Glomerular endothelial cell (primary cell): Measurements from ENCODE around the gene NOM1. TPM values are rescaled to one million over a fixed set of nuclear protein-coding genes. Genes with fewer than 3 reads are reported as not detected.

ENCODE experiments used
- DNase-seq: peaks from one replicate; pipeline ENCODE4 v3.0.0-alpha.2; 2011; ENCODE audit warnings: low read depth, low spot score; ENCODE audit errors: extremely low read depth
- total RNA-seq: library from RNA; depleted of rRNA; stranded (reverse); fragments of >200 nt; gene quantifications from 2 replicates; pipeline ENCODE4 v1.2.3, GENCODE V29; 2015

The NOM1 gene
- total RNA-seq, 1 donor from 2014 or later, result 43.8 TPM

DNA sequence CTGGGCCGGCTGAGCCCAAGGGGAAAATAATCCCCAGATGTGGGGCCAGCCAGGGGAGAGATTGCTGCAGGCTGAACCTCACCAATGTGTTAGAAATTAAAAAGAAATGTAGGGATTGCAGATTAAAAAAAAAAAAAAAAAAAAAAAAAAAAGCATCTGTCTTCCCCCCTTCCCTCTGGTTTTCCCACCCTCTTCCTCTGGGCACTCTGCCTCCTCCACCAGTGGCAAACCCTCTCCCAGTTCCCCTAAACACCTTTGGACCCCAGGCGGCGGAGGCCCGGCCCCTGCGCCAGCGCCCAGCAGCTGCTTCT is 53.9 kb downstream of the NOM1 start:
- no peak for DNase-seq

DNA sequence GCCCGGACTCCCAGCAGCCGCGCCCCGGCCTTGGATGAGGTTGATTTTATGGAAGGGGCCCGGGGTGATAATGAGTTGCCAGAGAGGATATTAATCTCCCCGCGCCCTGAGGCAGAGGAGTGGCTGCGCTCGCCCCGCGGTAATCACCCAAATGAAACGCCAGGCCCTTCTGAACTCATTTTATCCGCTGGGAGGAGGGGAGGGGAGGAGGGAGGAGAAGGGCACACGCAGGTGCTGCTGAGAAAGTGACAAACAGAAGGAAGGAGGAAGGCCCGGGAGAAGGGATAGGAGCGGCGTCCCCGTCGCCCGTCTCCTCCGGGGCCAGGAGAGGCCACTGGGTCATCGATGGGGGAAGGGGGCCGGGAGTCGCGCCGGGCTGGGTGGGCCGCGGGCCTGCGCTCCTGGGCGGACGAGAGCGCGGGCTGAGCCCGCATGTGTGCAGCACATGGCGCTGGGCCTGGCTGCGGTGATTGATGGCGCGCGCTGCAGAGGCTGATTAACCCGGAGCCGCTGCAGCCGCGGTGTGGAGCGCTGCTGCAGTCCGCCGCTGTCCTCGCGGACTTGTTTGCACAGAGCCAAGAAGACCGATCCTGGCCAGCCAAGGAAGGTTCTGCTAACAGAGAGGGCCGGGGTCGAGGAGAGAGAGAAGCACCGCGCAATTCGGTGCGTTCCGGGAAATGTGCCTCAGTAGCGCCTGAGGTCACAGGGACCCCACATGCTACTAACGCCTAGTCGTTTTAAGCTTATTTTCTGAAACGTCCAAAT is 54.4 kb downstream of the NOM1 start:
- no peak for DNase-seq

DNA sequence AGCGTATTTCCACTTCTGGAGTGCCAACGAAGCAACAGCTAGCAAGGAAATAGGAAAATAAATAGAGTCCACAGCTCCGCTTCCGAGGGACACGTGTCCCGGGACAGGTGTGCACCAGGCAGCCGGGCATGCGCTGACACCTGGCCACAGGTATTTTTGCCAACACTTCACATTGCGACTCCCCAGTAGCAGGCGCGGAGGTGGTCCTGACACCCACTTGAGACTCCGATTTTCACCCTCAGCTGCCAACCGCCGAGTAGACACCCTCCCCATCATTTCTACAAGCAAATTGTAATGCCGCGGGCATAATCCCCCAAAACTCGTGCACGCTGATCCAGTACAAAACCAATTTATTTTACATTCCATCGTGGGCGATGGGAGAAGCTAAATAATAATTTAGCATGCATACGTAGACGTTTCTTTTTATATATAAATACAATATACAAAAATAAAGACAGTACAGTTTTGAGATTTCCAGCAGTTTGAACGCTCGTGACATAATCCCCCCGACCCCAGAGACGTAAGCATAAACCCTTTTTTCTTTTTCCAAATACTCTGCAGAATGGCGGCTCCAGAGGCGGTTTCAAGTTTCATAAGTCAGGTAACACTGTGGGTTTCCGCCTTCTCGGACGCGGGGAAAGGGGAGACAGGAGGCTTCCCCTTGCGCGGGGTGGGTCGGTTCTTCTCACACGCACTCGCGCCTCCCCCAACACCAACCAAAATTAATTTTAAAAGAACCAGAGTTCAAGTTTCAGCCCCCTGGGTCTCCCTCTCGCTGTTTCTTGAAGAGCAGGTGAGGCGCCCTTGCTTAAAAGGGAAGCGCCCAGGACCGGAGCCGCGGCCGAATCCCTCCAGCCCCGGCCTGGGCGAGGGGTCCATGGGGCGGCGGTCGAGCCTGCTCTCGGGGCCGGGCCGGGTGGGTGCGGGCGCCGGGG is 55.3 kb downstream of the NOM1 start:
- DNase-seq, result no peak

DNA sequence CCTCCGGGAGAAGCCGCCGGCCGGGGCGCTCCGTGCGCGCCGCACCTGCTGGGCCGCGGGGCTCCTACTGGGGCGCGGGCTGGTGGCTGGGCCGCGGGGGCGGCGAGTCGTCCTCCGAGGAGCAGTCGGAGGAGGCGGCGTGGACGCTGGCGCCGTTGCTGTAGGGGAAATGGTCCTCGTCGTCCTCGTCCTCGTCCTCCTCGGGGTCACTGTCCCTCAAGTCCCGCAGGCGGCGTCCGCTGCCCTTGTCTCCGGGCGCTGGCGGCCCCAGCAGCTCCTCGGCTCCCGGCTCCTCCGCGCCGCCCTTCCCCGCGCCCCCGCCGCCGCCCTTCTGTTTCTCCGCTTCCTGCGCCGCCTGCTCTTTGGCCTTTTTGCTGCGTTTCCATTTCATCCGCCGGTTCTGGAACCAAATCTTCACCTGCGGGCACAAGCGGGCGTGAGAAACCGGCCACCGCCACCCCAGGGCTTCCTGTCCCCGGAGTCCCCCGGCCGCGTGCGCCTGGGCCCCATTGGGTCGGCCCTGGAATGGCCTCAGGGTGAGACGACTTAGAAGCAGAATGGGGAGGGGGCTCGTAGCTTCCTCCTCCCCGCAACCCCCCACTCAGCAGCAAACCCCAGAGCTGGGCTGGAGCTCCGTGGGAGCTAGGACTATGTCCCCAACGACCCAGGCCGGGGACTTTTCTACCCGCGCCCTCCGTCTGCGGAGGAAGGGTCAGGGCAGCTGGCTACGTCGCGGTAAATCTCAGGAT is 56.1 kb downstream of the NOM1 start:
- no peak for DNase-seq

DNA sequence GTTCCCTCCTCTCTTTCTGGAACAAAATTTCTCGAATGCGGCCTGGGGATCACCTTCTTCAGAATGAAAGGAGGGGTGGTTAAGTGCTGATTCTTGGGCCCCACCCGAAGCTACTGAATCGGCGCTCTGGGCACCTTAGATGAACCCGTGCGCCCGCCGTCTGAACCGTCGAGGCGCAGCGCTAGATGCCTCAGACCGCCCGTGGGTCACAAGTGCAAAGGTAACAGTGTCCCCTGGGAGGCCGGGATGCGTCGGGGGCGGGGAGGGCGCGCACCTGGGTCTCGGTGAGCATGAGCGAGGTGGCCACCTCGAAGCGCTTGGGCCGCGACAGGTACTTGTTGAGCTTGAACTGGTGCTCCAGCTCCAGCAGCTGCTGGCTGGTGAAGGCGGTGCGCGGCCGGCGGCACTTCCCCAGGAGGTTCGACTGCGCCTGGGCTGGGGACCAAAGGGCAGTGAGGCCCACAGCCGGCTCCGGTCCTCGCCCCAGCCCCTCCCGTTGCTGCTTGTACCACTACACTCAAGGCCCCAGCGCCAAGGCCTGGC is 56.8 kb downstream of the NOM1 start:
- DNase-seq, result no peak

DNA sequence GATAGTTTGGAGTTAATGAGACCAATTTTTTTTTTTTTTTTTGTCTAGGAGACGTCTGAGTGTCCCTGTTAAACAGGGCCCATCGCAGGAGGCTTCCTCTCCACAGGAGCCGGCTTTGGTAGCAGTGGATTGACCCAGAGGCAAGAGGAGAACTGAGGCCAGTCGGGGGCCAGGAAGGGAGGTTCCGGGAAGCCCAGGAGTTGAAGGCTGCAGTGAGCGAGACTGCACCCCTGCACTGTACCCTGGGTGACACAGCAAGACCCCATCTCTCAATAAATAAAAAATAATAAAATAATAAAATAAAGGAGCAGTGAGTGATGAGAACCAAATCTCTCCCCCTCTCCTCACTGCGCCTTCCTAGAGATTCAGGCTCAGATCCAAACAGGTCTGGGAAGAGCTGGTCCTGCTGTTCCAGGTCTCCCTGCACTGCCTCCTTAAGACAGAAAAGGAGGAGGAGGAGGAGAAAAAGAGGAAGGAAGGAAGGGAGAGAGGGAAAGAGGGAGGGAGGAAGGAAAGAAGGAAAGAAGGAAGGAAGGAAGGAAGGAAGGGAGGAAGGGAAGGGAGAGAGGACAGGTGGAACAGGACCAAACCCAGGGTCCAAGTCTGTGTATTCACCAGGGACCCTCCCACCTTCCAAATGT is 57.4 kb downstream of the NOM1 start:
- DNase-seq, result no peak

DNA sequence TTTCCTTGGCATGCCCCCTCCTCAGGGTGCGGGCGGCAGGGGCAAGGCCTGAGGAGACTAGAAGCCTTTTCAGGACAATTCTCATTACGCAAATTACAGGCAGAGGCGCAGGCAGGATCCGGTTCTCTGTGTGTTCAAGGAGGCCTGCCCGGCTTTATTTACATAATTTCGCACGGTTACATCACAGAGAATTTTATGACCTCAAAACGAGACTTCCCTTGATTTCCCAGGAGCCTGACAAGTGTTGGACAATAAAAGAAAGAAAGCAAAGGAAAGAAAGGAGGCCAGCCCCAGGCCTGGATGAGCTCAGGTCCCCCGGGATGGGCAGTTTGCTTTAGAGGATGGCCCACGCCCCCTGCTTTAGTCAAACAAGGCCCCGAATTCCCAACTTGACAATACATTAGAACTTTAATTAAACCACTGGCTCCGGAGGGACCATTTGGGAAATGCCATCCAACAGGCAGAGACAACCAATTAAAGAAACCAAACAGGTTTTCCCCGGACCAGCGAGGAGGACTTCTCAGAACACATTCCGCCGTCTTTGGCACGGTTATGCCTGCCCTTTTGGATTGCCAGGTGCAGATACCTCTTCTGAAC is 58.1 kb downstream of the NOM1 start:
- no peak for DNase-seq

DNA sequence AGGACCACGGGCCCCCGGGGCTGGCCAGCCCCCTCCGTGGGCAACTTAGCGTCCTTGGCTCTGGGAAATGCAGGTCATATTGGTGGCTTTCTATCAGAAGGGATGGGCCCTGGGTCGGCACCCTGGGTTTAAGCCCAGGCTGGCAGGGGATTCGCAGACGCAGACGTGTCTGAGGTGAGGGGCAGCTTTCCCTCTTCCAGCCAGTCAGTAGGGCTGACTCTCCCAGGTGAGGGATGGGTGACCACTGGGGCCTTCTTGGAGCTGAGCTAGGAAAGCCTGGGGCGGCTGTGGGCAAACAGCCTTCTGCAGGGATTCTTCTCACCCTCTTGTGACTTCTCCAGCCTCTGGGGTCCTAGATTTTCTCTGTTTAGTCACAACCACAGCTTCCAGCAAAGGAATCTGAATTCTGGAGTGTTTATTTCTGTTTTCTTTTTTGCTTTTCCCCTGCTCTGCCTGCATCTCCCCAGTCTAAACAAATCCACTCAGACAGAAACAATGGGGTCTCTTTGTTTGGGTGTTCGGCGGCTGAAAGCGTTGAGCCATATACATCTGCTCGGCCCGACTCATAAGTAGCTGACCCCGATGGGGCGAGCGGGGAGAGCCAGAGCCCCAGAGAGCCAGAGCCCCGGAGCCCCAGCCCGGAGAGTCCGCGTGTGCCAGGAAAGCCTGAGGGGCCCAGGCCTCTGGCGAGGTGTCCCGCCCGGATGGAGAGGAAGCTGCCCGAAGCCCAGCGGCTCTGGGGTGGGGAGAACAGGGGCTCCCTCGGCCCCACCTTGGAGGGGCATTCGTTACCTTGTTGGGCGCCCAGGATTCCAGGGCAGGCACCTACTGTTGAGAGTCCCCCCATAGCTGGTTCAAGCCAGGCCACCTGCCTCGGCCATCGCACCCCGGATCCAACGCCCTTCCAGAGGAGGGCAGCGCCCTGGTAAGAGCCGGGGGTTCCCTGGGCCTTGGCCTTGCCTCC is 59.0 kb downstream of the NOM1 start:
- DNase-seq, result no peak

DNA sequence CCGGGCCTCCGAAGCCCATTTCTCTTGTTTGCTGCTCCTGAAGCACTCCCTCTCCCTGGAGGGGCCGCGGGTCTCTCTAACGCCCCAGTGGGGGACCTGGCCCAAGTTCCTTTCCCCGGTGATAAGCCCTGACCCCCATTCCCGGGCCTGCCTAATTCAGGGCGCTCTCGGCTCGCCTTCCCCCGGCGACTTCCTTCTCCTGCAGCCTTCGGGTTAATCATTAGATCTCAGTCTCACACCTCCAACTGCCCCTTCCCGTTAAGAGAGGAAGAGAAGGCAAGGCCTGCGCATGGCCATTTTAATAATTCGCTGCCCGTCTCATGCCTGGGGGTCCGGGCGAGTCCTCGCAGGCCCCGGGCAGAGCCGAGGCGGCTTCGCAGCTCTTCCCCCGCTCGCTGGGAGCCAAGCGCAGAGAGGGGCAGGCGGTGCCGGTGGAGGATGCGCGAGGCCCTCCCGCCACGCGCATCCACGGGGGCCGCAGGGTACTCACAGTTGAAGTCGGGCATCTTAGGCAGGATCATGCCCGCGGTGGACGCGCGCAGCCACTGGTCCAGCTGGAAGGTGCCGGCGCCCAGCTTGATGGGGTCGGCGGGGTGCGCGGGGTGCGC is 59.8 kb downstream of the NOM1 start:
- DNase-seq, result no peak

DNA sequence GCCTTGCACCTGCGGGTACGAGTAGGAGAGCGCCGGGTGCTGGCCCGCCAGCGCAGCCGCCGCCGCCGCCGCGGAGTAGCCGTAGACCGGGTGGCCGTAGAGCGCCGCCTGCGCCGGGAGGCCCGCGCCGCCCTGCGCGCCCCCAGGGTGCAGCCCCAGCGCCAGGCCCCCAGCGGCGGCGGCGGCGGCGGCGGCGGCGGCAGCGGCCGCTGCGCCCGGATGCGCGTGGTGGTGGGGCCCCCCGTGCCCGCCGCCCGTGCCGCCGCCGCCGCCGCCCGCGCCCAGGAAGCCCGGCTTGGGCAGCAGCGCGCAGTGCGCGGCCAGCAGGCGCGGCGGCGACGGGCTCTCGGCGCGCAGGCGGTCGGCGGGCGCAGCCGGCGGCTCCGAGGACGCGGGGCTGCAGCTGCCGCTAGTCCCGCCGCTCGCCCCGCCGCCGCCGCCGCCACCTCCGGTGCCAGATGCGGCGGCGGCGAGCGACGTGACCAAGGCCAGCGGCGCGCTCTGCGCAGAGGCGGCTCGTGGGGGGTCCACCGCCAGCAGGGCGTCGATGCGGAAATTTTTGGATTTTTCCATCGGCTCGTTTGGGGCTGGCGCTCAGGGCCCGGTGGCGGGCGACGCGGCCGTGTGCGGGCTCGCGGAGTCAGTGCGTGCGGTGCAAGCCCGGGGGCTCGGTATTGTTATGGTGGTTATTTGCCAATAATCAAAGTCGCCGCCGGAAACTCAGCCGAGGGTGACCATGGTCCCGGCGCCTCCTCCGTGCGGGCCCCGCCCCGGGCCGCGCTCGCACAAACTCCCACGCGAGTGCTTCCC is 60.5 kb downstream of the NOM1 start:
- DNase-seq, result no peak

DNA sequence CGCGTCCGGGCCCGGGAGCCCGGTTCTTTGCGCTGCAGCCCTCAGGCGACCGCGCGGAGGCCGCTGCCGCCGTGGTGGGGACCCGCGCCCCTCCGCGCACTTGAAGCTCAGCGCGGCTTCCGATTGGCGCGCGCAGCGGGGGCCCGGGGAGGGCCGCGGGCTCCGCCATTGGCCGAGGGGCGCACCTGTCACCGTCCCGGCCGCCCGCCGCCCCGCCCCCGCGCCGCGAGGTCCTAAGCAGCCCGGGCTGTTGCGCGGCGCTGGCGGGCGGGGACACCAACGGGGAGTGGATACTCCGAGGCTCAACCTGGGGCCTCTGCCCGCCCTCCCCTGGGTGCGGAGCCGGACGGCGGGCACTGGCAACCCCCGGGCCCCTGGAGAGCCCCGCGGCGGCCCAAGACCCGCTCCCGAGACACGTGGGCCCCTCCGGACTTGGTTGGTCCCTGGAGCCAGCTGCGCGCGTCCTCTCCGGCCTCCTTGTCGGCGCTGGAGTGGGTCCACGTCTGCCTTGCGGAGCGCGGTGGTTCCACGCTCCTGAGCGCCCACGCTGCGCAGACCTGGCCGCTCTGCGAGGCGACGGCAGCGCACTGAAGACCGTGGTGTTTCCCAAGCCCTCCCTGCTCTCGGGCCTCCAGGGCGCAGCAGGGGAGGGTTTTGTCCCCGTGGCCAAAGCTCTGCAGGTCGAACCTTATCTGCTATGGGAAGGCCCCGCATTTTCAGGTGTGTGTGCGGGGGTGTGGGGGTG is 61.2 kb downstream of the NOM1 start, which contains the start of gene MNX1:
Gene MNX1, minus strand, starts transcription at position 76 of the 745 bp plus-strand sequence. CDS start 313 bp downstream, outside the sequence.
- no peak for DNase-seq

DNA sequence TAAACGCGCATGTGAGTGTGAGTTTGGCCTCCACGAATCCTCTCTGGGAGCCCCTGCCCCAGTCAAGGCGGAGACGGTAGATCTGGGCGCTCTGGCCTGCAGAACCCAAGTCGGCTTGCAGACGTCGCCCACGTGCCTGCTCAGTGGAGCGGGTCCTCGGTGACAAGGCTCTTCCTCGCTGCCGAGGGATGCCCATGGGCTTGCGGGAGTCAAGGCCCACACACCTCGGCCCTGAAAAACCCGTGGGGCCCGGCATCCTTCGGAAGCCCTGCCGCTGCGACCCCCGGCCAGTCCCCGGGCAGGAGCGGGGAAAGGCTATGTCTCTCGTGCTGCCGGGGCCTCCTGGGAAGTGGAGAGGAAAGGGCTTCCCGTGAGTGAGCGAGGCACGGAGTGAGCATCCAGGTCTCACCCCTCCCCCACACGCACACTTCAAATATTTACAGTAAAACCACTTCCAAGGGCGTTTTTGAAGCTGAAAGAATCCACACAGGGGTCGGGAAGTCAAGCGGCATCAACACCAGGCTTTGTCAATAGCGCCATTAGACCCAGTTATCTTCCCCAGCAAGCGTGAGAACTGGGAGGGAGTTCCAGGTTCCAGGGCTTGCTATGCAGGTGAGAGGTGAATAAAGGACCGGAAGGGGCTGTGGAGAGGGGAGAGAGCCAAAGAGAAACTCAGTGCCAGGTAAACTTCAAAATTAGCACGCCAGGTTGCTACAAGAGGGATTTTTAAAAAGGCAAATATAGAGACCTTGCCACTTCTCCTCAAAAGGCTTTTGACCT is 62.0 kb downstream of the NOM1 start:
- DNase-seq, result no peak

DNA sequence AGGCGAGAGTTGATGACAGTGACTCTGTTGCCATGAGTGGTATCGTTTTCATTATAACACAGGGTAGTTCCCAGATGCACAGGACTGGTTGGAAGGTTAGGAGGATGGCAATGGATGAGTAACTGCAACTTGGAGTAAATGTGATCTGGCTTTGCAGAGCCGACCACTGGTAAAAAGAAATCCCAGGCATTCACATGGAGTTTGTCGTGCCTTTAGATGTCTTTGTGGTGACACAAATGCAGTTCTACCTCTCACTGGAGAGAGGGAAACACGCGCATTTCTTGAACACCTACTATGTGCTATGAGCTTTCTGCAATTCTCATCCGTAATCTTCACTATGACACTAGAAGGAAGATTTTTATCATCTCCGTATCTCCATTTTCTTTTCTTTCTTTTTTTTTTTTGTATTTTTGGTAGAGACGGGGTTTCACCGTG is 62.6 kb downstream of the NOM1 start:
- DNase-seq, result no peak

DNA sequence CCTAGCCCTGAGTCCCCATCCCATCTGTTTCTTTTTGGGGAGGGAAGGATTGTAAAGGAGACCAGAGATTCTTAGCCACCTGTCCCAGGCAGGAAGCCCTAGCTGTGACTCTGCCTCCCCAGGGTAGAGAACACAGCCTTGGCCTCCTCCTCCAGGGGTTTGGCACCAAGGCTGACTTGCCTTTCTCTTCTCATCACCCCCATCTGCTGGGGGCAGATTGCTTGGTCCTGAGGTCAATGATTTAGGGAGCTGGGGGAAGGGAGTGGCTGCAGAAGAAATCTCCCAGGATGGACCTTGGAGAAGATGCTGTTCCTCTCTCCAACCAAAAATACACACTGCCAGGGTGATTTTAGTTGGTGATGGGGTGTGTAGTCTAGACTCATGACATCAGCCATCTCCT is 63.6 kb downstream of the NOM1 start:
- DNase-seq, result no peak

DNA sequence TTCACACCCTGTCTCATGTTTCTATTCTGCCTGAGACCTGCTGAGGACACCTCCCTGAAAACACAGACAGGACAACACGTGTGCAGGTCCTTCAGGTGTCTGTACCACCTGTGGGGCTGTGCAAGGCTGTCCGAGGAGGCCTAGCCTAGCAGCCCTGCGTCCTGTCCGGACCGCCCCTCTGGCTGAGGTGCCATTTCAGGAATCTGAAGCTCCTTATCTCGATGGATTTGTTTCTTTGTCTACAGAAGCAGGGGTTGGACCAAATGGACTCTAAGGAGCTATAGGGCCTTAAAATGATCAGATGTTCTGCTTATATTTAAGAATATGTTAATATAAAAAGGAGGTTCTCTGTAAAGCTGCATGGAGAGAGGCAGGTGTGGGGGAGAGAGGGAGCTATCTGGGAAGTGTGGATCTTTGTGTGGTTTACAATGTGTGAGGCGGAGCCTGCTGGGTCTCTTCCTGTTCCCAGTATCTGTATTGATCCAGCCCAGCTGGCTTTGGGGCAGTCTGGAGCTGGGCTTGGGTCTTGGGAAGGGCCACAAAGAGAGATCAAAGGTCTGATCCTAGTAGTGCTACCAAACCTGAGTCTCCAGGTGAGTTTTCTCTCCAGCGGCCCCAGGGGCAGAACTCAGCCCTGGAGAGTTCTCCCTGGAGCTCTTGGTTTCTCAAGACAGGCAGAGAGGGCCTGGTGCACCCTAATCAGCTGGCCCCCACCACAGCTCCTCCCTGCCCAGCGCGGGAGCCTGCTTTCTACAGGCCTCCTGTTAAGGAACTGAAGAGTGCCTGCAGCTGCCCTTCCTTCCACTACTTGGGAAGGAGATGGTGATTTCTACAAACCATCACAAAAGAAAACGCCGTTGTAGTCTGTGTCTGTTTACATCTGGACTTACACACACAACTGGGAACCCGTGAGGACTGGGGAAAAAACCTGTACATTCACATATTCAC is 64.4 kb downstream of the NOM1 start:
- no peak for DNase-seq
